ENCODE results near the gene EXOSC3.

- TF ChIP-seq CTCF (IDR thresholded peaks at IDR 0.05; ENCODE audit: poor library complexity), result no peak
- TF ChIP-seq EZH2phosphoT487 (IDR thresholded peaks at IDR 0.05; ENCODE audit: low read depth, severe bottlenecking, unreplicated experiment), result no peak
- TF ChIP-seq EZH2 (IDR thresholded peaks at IDR 0.05; ENCODE audit: borderline replicate concordance), result no peak
Measured at GRCh38 chr9:37760416-37761161, 24.3 kb downstream of the EXOSC3 start.
